ENCODE results near the gene SHB. TPM values are rescaled to one million over a fixed set of nuclear protein-coding genes. Genes with fewer than 3 reads are reported as not detected.

Gene SHB
- total and polyA plus RNA-seq, 10 donors = 1.2 to 20.5 (median 7.1) TPM

DNA sequence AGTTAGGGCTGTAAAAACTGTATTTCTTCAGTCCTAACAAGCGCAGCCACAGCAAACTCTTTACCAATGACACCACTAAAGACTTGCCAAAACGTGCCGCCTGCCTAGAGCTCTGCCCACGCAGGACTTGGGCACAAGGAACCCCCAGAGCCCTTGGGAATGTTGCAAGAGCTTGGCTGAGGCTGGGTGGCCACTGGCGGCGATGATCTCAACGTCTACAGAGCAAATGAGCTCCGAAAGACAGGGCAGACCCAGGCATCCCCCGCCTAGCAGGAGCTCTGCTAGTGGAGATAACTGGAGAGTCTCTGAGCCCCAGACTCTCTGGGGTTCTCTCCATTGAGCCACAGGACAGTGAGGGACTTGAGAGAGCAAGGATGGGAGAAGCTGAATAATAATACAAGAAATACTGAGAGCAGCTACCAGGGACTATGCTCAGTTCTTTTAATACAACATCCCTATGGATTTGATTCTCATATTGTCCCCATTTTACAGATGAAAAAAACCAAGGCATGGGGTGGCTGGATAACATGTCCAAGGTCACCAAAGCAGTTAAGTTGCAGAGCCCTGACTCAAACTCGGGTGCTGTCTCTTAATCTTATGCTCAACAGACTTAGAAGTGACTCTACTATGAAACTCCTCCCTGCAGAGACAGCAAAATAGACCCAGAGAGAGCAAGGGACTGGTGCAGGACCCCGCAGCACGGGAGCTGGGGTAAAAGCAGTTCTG lies 32.5 kb downstream of the SHB start:
- intact Hi-C loops (cut with DNase I; ENCODE audit: low total_unique reads) = no loop called here
- Histone ChIP-seq H3K27ac (no peak overlapping the region), H3K36me3 (no peaks in the 10 kb centered on the region), H3K4me3 (no peak overlapping the region), H3K27me3 (replicated peaks in 1 of 7) (no peaks in the 10 kb centered on the region), H3K4me1 (peaks cover 10 to 59% (median 36%) of the 10 kb centered on the region in 6 donors), H3K9me3 (no peaks in the 10 kb centered on the region)
- TF ChIP-seq, protein P1, sequence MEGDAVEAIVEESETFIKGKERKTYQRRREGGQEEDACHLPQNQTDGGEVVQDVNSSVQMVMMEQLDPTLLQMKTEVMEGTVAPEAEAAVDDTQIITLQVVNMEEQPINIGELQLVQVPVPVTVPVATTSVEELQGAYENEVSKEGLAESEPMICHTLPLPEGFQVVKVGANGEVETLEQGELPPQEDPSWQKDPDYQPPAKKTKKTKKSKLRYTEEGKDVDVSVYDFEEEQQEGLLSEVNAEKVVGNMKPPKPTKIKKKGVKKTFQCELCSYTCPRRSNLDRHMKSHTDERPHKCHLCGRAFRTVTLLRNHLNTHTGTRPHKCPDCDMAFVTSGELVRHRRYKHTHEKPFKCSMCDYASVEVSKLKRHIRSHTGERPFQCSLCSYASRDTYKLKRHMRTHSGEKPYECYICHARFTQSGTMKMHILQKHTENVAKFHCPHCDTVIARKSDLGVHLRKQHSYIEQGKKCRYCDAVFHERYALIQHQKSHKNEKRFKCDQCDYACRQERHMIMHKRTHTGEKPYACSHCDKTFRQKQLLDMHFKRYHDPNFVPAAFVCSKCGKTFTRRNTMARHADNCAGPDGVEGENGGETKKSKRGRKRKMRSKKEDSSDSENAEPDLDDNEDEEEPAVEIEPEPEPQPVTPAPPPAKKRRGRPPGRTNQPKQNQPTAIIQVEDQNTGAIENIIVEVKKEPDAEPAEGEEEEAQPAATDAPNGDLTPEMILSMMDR (IDR thresholded peaks at IDR 0.05 in 8 of 11, conservative IDR thresholded peaks at IDR 0.05 in 3 of 11) = no peak
- TF ChIP-seq POLR2A (IDR thresholded peaks at IDR 0.05) = no peak
- TF ChIP-seq POLR2AphosphoS5 (IDR thresholded peaks at IDR 0.05) = no peak
- no peak for DNase-seq
- WGBS, 5 donors = 78 to 89% (median 81%) methylated on average over 12 of the region's 12 CpGs

DNA sequence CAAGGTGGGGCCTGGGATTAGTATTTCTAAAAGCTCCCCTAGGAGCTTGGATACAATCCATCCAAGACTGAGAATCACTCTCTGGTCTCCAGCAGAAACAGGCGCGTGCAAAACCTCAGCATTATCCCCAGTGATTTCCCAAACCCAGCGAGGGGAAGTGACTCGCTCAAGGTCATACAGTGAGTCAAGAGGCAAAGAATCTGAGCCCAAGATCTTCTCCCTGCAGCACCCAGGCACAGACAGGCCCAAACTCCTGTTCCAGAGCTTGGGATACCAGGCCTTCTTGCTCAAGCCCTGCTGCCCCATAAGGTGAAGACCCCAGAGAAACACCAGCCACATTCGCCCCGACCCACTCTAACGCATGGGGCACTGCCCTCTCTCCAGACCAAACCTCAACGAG lies 33.2 kb downstream of the SHB start:
- Histone ChIP-seq H3K4me3 (no peak overlapping the region), H3K36me3 (no peaks in the 10 kb centered on the region), H3K27me3 (replicated peaks in 1 of 7) (no peaks in the 10 kb centered on the region), H3K9me3 (no peaks in the 10 kb centered on the region), H3K4me1 (peaks cover 10 to 59% (median 36%) of the 10 kb centered on the region in 6 donors), H3K27ac (no peak overlapping the region)
- 70 to 80% (median 76%) methylated on average over 4 to 8 of the region's 8 CpGs for WGBS, 5 donors
- TF ChIP-seq, protein P1 (IDR thresholded peaks at IDR 0.05 in 8 of 11, conservative IDR thresholded peaks at IDR 0.05 in 3 of 11) = no peak
- TF ChIP-seq POLR2A (IDR thresholded peaks at IDR 0.05) = no peak
- TF ChIP-seq POLR2AphosphoS5 (IDR thresholded peaks at IDR 0.05) = no peak
- DNase-seq = no peak
- intact Hi-C loops (cut with DNase I; ENCODE audit: low total_unique reads) = no loop called here

DNA sequence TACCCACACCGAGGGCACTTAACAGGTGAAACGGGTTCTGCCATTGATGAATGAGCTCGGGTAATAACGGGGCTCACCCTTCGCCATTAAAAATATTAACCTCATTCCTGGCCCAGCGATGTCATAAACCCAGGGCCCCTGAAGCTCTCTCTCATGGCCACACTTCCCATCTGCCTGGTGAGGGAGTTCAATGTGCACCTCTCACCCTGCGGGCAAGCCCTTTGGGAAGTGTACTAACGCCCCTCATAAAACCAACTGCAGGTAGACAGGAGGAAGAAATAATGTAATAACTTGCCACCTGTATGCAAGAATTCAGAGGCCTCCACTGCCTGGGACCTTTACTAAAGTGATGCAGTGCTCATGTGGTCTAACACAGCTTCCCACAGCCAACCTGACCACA lies 35.1 kb downstream of the SHB start:
- no peak for DNase-seq
- no peak overlapping the region for H3K27ac ChIP-seq
- H3K36me3 ChIP-seq = no peaks in the 10 kb centered on the region
- no peak overlapping the region for H3K4me3 ChIP-seq
- H3K27me3 ChIP-seq (replicated peaks in 1 of 7) = no peaks in the 10 kb centered on the region
- H3K4me1 ChIP-seq = peaks cover 3 to 54% (median 30%) of the 10 kb centered on the region in 6 donors
- 93 to 99% (median 95%) methylated on average over 8 of the region's 8 CpGs for WGBS, 5 donors
- H3K9me3 ChIP-seq = no peaks in the 10 kb centered on the region
- TF ChIP-seq, protein P1 (IDR thresholded peaks at IDR 0.05 in 8 of 11, conservative IDR thresholded peaks at IDR 0.05 in 3 of 11) = no peak
- no peak for TF ChIP-seq POLR2AphosphoS5 (IDR thresholded peaks at IDR 0.05)
- no peak for TF ChIP-seq POLR2A (IDR thresholded peaks at IDR 0.05)
- intact Hi-C loops (cut with DNase I; ENCODE audit: low total_unique reads) = no loop called here

DNA sequence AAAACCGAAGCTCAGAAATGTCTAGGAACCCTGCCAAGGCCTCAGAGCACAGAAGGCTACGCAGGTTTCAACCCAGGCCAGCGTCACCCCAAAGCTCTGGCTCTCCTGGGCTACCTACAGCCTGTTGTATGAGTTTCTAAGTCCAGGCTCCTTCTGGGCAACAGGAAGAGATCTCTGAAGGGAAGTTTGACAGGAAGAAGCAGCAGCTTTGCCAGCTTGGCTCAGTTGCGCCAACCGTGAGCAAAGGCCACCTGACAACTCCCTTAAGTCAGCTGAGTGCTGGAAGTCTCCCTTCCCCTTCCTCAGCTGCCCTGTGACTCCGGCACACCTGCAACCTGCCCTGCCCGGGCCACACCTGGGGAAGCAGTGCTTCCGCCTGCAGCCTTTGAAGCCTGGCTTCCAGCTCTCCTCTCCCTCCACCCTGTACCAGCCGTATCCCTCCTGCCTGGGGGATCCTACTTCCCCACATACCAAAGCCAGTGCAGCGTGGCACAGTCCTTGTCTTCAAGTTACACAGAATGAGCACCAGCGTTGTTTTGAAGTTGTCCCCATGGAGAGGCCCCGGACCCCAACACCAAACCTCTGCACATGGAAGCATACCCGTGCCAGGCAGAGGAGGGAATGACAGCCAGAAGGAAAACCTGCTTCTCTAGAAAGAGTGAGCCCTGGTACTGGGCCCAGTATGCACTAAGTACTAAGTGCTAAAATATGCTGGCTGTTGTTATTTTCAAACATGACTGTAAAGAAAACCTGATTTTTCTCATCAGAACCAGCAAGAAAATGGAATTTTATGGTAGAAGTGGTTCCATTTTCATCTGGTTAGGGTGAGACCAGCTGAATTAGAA lies 36.5 kb downstream of the SHB start:
- peaks cover 0 to 42% (median 15%) of the 10 kb centered on the region in 6 donors for H3K4me1 ChIP-seq
- H3K36me3 ChIP-seq = no peaks in the 10 kb centered on the region
- no peak overlapping the region for H3K4me3 ChIP-seq
- no peaks in the 10 kb centered on the region for H3K9me3 ChIP-seq
- no peak overlapping the region for H3K27ac ChIP-seq
- WGBS, 5 donors = 56 to 74% (median 65%) methylated on average over 13 of the region's 13 CpGs
- intact Hi-C loops (cut with DNase I; ENCODE audit: low total_unique reads) = no loop called here
- DNase-seq = no peak
- TF ChIP-seq, protein P1 (IDR thresholded peaks at IDR 0.05 in 8 of 11, conservative IDR thresholded peaks at IDR 0.05 in 3 of 11) = no peak
- TF ChIP-seq POLR2AphosphoS5 (IDR thresholded peaks at IDR 0.05) (no peak), POLR2A (IDR thresholded peaks at IDR 0.05) (no peak)
- H3K27me3 ChIP-seq (replicated peaks in 1 of 7) = no peaks in the 10 kb centered on the region
